Measurements from ENCODE around the gene DNAAF1.
A peak's percentile ranks its signal among the peaks of the same experiment; 100 is the strongest.

Gene DNAAF1

DNA sequence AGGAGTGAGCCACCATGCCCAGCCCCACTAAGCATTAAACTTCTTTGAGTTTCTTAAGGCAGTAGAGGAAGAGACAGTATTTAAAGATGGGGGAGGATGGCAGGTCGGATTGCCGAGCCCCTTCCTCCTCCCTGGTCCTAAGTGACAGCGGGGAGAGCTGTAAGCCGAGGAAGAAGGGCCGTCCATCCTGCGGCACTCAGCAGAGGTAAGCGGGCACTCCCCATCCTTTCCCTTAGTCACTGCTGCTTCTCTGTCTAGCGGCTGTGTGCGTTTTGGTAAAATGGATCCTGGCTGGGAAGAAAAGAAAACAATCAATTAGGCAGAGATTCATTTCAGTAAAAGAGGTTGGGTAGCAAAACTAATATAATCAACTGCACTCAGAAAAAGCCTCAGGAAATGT is 13.9 kb downstream of the DNAAF1 start:
- DNase-seq (ENCODE audit: low read depth in 2 of 2, low spot score in 1 of 2): no peak

DNA sequence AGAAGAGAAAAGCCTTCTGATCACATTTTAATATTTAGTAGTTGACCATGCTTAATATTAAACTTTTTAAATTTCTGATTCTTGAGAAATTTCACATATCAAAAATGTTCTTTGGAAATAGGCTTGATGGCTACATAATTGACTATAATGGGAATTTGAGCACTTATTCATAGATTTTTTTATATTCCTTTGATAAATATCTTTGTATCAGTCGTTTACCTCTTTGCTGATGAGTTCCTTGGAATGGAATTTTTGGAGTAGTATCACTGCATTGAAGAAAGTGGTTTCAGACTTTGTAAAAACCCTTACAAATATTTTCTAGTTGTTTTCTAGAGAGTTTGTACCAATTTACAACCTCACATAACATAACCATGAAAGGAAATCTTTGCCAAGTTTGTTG is 14.7 kb downstream of the DNAAF1 start:
- DNase-seq (ENCODE audit: low read depth in 2 of 2, low spot score in 1 of 2): no peak

DNA sequence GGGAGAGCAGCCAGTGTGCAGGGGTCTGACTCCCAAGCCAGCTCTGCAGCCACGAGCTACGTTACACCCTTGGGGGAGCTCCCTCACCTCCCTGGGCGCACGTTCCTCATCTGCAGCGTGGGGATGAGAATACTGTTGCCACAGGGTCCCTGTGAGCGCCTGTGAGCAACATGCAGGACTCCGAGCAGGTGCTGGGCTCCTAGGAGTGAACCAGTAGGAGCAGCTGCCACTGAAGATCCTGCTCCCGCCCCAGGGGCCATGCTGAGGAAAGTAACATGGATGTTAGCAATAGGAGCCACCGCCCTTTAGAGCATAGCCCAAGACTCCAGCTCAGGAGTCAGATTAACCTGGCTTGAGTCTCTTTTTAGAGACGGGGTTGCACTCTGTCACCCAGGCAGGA is 15.9 kb downstream of the DNAAF1 start:
- DNase-seq (ENCODE audit: low read depth in 2 of 2, low spot score in 1 of 2): no peak

DNA sequence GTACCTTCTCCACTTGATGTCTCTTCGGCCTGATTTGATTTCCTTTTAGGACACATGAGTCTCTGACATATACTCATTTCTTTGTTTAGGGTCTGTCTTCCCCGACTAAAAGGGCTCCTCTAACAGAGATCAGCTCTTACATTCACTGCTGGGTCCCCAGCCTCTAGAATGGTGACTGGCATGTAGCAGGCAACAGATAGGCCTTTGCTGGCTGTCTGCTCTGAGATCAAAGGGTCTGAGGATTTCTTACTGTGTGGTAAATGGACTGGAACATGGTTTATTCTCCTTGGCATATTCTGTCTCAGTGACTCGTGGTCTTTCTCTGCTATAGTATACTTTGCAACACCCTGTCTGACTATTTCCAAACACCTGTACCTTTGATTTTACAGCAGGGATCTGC is 16.7 kb downstream of the DNAAF1 start:
- no peak for DNase-seq (ENCODE audit: low read depth in 2 of 2, low spot score in 1 of 2)

DNA sequence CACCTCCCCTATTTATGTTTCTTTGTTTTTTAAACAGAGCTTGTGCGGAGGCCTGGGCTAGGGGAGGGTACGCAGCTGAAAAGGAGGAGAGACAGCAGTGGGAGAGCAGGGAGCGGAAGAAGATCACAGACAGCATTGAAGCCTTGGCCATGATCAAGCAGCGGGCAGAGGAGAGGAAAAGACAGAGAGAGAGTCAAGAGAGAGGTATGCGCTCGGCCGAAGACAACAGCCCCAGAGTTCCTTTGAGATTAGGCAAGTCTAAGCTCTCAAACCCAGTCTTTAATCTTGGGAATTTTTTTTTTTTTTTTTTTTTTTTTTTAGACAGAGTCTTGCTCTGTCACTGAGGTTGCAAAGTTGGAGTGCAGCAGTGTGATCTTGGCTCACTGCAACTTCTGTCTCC is 20.6 kb downstream of the DNAAF1 start:
- no peak for DNase-seq (ENCODE audit: low read depth in 2 of 2, low spot score in 1 of 2)

DNA sequence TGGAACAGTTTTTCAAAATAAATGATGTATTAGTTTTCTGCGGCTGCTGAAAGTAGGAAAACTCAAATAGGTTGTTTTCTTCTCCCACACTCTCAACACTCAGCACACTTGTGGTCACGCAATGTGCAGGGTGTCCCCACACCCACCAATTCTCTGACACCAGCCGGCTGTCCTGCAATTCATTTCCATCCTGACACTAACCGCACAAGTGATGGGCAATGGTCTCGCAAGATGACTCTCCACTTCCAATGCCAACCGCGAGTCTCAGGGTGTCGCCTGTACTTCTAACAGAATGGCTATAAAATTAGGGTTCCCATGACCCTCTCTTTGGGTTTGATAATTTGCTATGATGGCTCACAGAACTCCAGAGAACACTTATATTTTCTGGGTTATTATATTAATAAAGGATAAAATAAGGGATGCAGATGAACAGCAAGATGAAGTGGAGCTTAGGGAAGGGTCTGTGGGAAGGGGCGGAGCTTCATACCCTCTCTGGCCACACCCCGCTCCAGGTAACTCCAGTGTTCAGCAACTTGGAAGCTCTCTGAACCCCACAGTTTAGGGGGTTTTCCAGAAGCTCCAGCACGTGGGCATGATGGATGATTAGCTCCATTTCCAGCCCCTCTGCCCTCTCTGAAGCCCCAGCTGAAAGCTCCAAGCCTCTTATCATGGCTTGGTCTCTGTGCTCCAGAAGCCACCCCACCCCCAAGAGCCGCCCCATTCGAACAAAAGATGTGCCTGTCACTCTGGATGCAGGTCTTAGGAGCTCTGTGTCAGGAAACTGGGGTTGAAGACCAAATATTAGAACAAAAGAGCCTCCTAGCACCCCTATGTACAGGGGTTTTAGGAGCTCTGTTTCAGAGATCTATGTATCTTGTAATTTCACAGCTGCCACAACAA is 21.9 kb downstream of the DNAAF1 start:
- DNase-seq (ENCODE audit: low read depth in 2 of 2, low spot score in 1 of 2): no peak

DNA sequence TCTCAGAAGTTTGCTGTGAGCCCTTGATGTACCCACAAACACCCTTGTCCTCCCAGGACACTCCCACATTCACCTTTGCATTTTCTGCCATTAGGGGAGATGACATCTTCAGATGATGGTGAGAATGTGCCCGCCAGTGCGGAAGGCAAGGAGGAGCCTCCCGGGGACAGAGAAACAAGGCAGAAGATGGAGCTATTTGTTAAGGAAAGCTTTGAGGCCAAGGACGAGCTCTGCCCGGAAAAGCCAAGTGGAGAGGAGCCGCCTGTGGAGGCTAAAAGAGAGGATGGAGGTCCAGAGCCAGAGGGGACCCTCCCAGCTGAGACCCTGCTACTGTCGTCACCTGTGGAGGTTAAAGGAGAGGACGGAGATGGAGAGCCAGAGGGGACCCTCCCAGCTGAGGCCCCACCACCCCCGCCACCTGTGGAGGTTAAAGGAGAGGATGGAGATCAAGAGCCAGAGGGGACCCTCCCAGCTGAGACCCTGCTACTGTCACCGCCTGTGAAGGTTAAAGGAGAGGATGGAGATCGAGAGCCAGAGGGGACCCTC is 24.7 kb downstream of the DNAAF1 start:
- DNase-seq (ENCODE audit: low read depth in 2 of 2, low spot score in 1 of 2): no peak

DNA sequence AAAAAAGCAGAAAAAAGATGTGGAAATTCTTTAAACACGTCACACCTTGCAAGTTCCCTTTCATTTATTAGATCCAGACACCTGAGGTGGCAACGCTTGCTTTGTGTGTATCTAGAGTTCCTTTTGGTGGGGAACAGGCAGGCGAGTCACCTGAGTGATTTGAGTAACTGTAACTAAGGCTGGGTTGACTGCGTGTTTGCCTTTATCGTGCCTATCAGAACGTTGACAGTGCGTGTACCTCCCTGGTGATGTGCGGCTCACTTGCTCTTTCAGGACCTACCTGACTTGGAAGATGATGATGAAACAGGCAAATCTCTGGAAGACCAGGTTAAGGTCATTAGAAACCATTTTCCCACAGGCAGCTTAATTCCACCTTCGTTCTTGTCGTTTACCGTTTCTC is 29.3 kb downstream of the DNAAF1 start:
- no peak for DNase-seq (ENCODE audit: low read depth in 2 of 2, low spot score in 1 of 2)

DNA sequence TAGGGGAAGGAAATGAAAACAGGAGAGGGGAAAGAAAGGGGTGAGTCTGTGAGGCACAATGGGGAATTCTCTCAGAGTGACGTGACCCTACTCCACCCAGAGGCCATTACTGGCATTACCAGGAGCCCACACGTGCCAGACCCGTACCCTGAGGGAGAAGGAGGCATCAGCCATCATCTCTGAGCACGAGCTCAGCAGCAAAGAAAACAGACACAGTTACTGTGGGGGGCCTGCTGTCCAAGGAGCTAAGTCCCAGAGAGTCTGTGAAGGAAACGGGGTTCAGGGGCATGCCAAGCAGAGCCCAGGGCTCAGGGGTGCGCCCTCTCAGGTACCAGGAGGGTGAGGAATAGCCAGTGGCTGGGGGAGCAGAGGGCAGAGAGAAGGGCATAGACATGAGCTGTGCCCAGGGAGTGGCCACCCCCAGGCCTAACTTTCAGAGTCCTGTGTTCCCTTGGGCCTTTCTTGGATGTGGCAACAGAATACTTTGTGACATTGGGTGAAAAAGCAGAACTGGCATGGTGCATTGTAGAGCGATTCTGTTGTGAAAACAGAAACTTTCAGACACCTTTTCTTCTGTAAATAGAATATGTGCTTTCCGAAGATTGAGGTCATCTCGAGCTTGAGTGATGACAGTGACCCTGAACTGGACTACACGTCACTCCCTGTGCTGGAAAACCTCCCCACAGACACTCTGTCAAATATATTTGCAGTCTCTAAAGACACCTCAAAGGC is 30.4 kb downstream of the DNAAF1 start:
- peak in 1 of 2 donors; percentile 31 for DNase-seq (ENCODE audit: low read depth in 2 of 2, low spot score in 1 of 2)

DNA sequence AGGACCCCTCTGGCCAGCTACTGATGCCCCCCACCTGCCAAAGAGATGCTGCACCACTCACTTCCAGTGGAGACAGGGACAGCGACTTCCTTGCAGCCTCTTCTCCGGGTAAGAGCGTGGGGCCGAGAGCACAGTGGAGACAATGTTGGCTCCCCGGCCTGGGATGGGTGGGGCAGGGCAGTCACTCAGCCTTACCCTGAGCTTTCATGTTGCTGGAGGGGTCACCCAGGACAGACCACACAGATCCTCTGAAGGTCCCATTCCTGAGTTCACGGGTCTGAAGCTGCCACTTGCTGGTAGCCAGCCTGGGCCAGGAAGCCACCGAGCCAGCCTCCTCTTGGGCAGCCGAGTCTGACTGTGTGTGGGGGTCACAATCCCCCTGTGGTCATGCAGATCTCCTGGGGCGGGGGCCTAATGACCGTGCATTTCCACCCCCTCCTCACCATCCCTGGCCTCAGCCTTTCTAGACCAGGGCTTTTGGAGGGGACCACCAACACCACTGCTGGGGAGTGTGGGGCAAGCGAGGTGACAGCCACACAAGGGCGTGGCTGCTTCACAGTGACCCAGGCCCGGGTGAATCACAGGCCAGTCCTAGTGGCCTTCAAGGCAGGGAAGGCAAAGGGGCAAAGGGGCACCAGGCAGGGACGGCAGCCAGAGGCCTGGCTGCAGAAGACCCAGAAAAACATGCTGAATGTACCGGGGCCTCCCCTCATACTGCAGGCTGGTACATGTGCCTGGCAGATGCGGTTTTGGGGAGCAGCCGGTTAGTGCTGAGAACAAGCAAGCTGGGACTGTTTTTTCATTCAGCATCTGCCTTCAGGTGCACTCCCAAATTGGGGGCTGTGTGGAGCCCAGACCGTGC is 31.3 kb downstream of the DNAAF1 start:
- no peak for DNase-seq (ENCODE audit: low read depth in 2 of 2, low spot score in 1 of 2)

DNA sequence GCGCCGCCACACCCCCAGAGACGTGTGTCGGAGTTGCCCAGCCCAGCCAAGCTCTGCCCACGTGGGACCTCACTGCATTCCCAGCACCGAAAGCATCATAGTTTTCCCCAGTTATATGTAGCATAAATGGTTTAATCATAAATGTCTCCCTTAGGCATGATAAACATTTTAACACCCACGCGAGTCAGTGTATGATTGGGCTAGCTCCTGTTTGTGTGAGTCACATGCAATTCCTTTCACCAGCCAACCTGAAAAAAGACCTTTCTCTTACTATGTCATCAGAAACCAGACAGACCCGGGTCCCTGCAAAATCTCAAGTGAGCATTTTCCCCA is 32.6 kb downstream of the DNAAF1 start:
- no peak for DNase-seq (ENCODE audit: low read depth in 2 of 2, low spot score in 1 of 2)

DNA sequence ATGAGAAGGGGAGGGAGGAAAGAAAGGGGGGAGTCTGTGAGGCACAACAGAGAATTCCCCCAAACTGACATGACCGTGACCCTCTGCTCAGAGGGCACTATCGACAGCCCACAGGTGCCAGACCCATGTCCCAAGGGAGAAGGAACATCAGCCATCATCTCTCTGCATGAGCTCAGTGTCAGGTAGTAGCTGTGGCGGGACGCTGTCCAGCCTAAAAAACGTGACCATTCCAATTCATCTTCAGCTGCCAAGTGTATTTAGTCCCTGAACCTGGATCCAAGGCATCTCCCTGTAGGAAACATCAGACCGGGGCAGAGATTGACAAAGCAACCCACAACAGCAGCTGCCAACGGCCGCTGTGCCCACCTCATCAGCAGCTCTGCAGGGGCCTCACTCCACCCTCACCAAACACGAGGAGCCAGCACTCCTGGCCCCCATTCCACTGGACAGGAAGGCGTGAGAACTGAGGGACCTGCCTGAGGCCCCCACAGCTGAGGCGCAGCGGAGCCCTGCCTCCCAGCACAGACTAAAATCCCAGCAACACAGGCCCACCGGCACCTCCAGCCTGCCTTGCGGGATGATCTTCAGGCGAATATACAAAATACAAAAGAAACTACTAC is 33.1 kb downstream of the DNAAF1 start:
- no peak for DNase-seq (ENCODE audit: low read depth in 2 of 2, low spot score in 1 of 2)

DNA sequence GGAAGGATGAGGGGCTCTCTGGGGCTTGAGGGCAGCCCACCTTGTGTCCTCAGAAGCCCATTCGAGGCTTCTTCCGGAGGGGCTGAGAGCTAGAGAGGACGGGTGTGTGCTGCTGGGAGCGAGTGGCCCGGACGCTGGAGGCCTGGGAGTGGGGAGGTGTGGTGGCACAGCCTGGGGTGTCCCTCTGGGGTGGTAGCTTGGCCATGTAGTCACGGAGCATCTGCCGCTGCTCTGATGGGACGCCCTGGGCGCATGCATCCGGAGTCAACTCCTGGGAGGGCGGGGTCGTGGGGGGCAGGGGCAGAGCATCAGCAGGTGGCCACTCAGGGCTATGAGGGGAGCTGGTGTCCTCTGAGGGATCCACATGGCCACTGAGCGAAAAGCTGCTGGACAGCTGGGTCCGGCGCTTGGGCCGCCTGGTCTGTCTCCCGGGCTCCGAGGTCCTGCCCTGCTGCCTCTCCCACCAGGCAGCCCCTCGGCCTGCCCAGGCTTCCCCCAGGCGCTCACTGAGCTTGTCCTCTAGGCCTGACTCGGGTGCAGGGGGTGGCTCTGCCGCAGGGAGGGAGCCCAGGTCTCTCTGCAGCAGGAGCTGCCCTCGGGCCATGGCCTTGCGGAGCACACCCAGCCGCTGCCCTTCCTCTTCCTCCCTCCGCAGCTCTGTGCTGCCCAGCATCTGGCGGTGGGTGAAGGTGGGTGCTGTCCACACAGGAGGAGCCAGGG is 33.9 kb downstream of the DNAAF1 start:
- DNase-seq (ENCODE audit: low read depth in 2 of 2, low spot score in 1 of 2): no peak

DNA sequence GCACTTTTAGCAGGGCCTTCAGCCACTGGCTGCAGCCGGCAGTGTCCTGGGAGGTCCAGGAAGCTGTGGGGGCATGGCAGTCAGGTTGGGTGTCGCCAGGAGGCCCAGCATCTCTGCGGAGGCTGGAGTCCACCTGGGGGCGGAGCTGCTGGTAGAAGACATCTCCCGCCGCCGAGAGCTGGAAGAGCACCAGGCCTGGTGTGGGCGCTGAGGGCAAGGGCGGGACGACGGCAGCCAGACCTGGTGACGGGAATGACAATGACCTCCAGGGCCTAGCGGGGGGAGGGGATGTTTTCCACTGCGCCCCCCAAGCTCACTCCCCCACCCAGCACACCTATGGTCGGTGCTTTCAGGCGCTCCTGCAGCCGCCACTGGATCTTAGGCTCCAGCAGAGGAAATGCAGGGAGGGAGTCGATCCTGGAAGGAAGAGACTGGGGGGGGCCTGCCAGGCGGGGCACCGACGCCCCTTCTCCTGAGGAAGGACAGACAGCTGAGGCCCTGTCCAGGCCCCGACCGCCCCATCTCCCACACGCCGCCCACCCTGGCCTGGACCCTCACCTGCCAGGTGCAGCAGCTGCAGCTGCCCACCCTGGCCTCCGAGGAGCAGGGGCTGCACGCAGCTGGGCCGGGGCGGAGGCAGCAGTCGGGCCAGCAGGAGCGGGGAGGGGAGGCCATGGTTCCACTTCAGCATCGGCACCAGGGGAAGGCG is 34.7 kb downstream of the DNAAF1 start:
- DNase-seq (ENCODE audit: low read depth in 2 of 2, low spot score in 1 of 2): no peak

DNA sequence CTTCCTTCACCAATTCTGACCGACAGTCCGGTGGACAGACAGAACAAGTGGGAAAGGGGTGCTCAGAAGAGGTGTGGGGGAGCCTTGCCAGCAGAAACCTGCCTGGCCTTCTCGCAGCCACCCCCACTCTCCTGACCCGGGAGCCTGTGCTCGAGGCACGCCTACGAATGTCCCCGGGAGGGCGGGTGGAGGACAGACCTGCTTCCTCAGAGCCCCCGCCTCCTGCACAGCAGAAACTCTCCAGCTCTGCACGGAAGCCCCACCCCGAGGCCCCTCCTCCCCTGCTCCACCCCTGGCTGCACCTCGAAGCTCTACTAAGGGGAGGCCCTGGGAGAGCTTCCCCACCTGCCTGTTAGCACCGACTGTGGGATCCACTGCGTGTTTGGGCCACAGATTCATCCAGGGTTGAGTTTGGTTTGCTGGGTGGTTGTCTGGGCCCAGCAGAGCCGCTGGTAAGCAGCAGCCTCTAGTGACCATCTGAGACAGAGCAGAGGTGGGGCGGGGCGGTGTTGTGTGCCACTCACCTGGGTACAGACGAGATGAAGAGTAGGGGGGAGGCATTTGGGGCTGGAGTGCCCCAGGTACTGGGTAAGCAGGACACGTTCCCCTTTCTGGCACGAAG is 35.5 kb downstream of the DNAAF1 start:
- DNase-seq (ENCODE audit: low read depth in 2 of 2, low spot score in 1 of 2): no peak

DNA sequence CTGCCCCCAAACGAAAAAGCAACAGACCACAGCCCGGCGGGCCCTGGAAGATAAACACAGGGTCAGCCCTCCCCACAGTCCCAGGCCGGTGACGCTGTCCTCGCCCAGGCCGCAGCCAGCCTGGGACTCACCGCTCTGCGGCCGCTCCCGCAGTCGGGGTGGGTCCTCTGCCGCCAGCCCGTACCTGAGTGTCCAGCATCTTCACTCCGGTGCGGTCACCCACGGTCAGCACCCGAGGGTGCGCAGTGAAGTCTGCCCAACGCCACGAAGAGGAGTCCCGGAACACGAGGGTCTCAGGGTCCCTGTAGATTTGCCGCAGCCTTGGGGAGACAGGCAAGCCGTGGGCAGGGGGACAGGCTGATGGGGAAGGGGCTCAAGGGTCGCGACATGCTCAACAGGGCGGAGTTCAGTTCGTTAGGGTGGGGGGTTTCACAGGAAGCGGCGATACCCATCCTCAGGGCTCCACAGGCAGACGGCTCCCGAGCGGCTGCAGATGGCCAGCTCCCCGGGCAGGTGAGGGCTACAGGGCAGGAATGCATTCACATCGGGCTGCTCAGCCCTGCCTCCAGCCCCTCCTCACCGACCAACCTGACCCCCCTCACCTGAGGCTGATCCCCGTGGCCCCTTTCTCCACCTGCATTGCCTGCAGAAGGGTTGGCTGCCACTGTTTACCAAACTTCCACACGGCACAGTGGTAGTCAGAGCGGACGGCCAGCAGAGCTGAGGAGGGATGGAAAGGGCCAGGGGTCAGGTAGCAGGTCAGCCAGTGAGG is 36.2 kb downstream of the DNAAF1 start:
- DNase-seq (ENCODE audit: low read depth in 2 of 2, low spot score in 1 of 2): no peak

DNA sequence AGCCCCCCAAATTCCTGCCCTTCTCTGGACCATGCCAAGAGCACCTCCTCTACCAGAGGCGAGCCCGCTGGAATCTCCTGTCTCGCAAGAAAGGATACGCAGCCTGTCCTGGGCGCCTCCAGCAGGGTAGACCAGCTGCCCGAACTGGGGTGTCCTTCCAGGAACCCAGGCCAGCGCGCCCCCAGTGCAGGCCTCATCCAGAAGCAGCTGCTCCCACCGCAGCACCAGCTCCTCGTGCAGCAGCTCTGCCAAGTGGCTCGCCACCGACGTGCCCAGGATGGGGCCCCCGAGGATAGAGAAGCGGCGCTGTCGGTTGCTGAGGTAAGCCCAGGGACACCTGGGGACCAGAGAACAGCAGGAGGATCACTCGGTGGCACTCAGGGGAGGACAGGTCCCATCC is 37.0 kb downstream of the DNAAF1 start:
- DNase-seq (ENCODE audit: low read depth in 2 of 2, low spot score in 1 of 2): no peak
